ENCODE measurements around the gene ANK3. TPM values are rescaled to one million over a fixed set of nuclear protein-coding genes. Genes with fewer than 3 reads are reported as not detected.

Gene ANK3
- total RNA-seq, 1 experiment from 2014 or later, result 32.0 TPM

GRCh38 chr10:59985639-59986038 is 404.0 kb downstream of the ANK3 start:
- Histone ChIP-seq H3K9me3 (ENCODE audit: insufficient read depth, low read depth) (peaks cover 8% of the 10 kb centered on the region; the same call in 1 of the 2 replicates), H3K9me2 (ENCODE audit: insufficient read depth) (peaks cover 9% of the 10 kb centered on the region; the same call in 1 of the 2 replicates), H3F3A (ENCODE audit: insufficient read depth, low read depth) (peaks cover 4% of the 10 kb centered on the region; the same call in 1 of the 2 replicates), H3K27ac (no peak overlapping the region), H4K20me1 (ENCODE audit: insufficient read depth) (no peaks in the 10 kb centered on the region), H3K4me2 (no peak overlapping the region), H3K4me3 (no peak overlapping the region), H3K4me1 (replicated peaks; ENCODE audit: insufficient read depth) (0 out of 2 replicates have a peak, but pooled peaks cover 8% of the 10 kb centered on the region), H2AFZ (no peak overlapping the region), H3K79me2 (ENCODE audit: low read depth) (no peaks in the 10 kb centered on the region), H3K36me3 (ENCODE audit: low read depth) (no peaks in the 10 kb centered on the region), H3K27me3 (ENCODE audit: insufficient read depth, low read depth) (no peaks in the 10 kb centered on the region)
- ChIA-PET POLR2A (ENCODE audit: unreplicated experiment) (no interaction called here), CTCF (no interaction called here)
- BruUV-seq (replicated peaks), result no TSS peak
- TF ChIP-seq, protein P1, sequence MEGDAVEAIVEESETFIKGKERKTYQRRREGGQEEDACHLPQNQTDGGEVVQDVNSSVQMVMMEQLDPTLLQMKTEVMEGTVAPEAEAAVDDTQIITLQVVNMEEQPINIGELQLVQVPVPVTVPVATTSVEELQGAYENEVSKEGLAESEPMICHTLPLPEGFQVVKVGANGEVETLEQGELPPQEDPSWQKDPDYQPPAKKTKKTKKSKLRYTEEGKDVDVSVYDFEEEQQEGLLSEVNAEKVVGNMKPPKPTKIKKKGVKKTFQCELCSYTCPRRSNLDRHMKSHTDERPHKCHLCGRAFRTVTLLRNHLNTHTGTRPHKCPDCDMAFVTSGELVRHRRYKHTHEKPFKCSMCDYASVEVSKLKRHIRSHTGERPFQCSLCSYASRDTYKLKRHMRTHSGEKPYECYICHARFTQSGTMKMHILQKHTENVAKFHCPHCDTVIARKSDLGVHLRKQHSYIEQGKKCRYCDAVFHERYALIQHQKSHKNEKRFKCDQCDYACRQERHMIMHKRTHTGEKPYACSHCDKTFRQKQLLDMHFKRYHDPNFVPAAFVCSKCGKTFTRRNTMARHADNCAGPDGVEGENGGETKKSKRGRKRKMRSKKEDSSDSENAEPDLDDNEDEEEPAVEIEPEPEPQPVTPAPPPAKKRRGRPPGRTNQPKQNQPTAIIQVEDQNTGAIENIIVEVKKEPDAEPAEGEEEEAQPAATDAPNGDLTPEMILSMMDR (conservative IDR thresholded peaks at IDR 0.05), result no peak
- no peak for TF ChIP-seq EZH2 (IDR thresholded peaks at IDR 0.05; ENCODE audit: low read depth)
- DNase-seq, result no peak
- intact Hi-C loops (cut with micrococcal nuclease; ENCODE audit: unreplicated experiment), result no loop called here

- TF ChIP-seq EZH2 (IDR thresholded peaks at IDR 0.05; ENCODE audit: low read depth), result no peak
- TF ChIP-seq, protein P1 (conservative IDR thresholded peaks at IDR 0.05), result no peak
- Histone ChIP-seq H3K9me3 (ENCODE audit: insufficient read depth, low read depth) (peaks cover 8% of the 10 kb centered on the region; the same call in 1 of the 2 replicates), H3K4me1 (replicated peaks; ENCODE audit: insufficient read depth) (0 out of 2 replicates have a peak, but pooled peaks cover 8% of the 10 kb centered on the region), H3K79me2 (ENCODE audit: low read depth) (no peaks in the 10 kb centered on the region), H4K20me1 (ENCODE audit: insufficient read depth) (no peaks in the 10 kb centered on the region), H3K4me2 (no peak overlapping the region), H3K4me3 (no peak overlapping the region), H3F3A (ENCODE audit: insufficient read depth, low read depth) (peaks cover 4% of the 10 kb centered on the region; the same call in 1 of the 2 replicates), H3K27me3 (ENCODE audit: insufficient read depth, low read depth) (no peaks in the 10 kb centered on the region), H3K9me2 (ENCODE audit: insufficient read depth) (peaks cover 8% of the 10 kb centered on the region; the same call in 1 of the 2 replicates), H3K36me3 (ENCODE audit: low read depth) (no peaks in the 10 kb centered on the region), H3K27ac (no peak overlapping the region), H2AFZ (no peak overlapping the region)
- DNase-seq, result no peak
- ChIA-PET POLR2A (ENCODE audit: unreplicated experiment) (no interaction called here), CTCF (interaction anchor here (0.6 kb wide), 2 partner anchors 22 to 32 kb away, joined by 5 to 7 read pairs; no protein-coding TSS in a partner anchor)
- BruUV-seq (replicated peaks), result no TSS peak
- intact Hi-C loops (cut with micrococcal nuclease; ENCODE audit: unreplicated experiment), result no loop called here
Observed at GRCh38 chr10:59984415-59984814, 405.3 kb downstream of the ANK3 start.

DNA sequence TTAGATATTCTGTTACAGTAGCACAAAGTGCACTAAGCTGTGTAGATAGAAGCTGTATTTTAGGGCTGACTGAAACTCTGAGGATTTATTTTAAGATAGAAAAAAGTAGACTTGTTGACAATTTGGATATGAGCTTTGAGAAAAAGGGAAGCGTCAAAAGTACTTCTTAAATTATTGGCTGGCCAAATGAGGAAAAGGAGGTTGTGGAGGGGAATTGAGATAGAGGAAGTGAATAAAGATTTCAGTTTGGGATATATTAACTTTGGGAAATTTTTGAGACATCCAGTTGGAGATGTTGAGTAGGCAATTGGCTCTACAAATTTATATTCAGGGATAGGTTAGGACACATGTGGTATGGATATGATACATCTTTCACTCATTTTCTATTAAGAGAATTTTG is 409.3 kb downstream of the ANK3 start:
- CTCF ChIA-PET, result no interaction called here
- TF ChIP-seq EZH2 (IDR thresholded peaks at IDR 0.05; ENCODE audit: low read depth), result no peak
- TF ChIP-seq, protein P1 (conservative IDR thresholded peaks at IDR 0.05), result no peak

More for the DNA sequence above, 409.3 kb downstream of the ANK3 start:
- 0 out of 2 replicates have a peak, but pooled peaks cover 8% of the 10 kb centered on the region for H3K4me1 ChIP-seq (replicated peaks; ENCODE audit: insufficient read depth)
- BruUV-seq (replicated peaks), result no TSS peak
- H3K36me3 ChIP-seq (ENCODE audit: low read depth), result no peaks in the 10 kb centered on the region
- H3K9me2 ChIP-seq (ENCODE audit: insufficient read depth), result no peaks in the 10 kb centered on the region
- H2AFZ ChIP-seq, result no peak overlapping the region
- peaks cover 20% of the 10 kb centered on the region for H3F3A ChIP-seq (ENCODE audit: insufficient read depth, low read depth)
- H4K20me1 ChIP-seq (ENCODE audit: insufficient read depth), result no peaks in the 10 kb centered on the region
- no peak overlapping the region for H3K4me3 ChIP-seq
- DNase-seq, result no peak
- no peaks in the 10 kb centered on the region for H3K79me2 ChIP-seq (ENCODE audit: low read depth)
- POLR2A ChIA-PET (ENCODE audit: unreplicated experiment), result no interaction called here
- no peak overlapping the region for H3K4me2 ChIP-seq
- no peaks in the 10 kb centered on the region for H3K27me3 ChIP-seq (ENCODE audit: insufficient read depth, low read depth)
- no peak overlapping the region for H3K27ac ChIP-seq
- intact Hi-C loops (cut with micrococcal nuclease; ENCODE audit: unreplicated experiment), result no loop called here
- H3K9me3 ChIP-seq (ENCODE audit: insufficient read depth, low read depth), result peaks cover 20% of the 10 kb centered on the region; the same call in 1 of the 2 replicates
